Left cardiac atrium (tissue), 4 donors: ENCODE results near the gene UBE2H. TPM values are rescaled to one million over a fixed set of nuclear protein-coding genes. Genes with fewer than 3 reads are reported as not detected.
"Not testable (repeated sequence)": the region's sequence is repeated elsewhere in the genome, so short reads cannot be mapped to it uniquely, and the experiment has no call there.

Experiments
- ATAC-seq, 2 donors: fragments of 200-7000 bp; cut with Tn5 transposase; one replicate each; pipeline ENCODE4 v1.9.1; 2020; ENCODE audit warnings: mild to moderate bottlenecking in 2 of 2, moderate library complexity in 2 of 2
- DNase-seq: peaks from one replicate; pipeline ENCODE4 v3.0.0-alpha.2; 2020
- intact Hi-C, 2 donors: fragments of 100-400 bp; cut with DNase I; formaldehyde crosslinking; loops; one replicate each; pipeline versions ENCODE4 v1.14.1 to v1.15.1; 2022 to 2023
- total RNA-seq, 2 donors: library from RNA; stranded (reverse); fragmentation: NEBNext Ultra II Directional; extraction: Animal tissue kit (Norgen Biotek cat#: 25700); gene quantifications; one replicate each; pipeline ENCODE4 v1.2.1, GENCODE V29; 2021
- donor health status: DM: no; HTN: yes; CAD: no.
- donor health status: DM: no; HTN: yes; CAD: no; lungs with severe emphysema.
- donor health status: DM: yes; HTN: yes; CAD: no.
- donor health status: Dilated cardiomyopathy.

UBE2H gene
- total RNA-seq, 2 donors from 2014 or later: 65.5 to 77.8 TPM

- intact Hi-C loops: no loop called here
- DNase-seq (no peak), ATAC-seq (no peak)
These were observed 96.6 kb downstream of the UBE2H start for GRCh38 chr7:129855935-129856717.

- ATAC-seq: no peak
These were observed 97.5 kb downstream of the UBE2H start for GRCh38 chr7:129855234-129855673.

GRCh38 chr7:129854401-129854800 lies 98.4 kb downstream of the UBE2H start:
- DNase-seq: no peak
- no peak for ATAC-seq
- intact Hi-C loops: no loop called here

More at GRCh38 chr7:129855234-129855673, 97.5 kb downstream of the UBE2H start:
- intact Hi-C loops: no loop called here
- no peak for DNase-seq

GRCh38 chr7:129853661-129854268 lies 99.0 kb downstream of the UBE2H start:
- DNase-seq (no peak), ATAC-seq (peak; percentile 29 to 54)
- intact Hi-C loops: no loop called here

- no peak for DNase-seq
- ATAC-seq: no peak
- intact Hi-C loops: no loop called here
These were observed 101.0 kb downstream of the UBE2H start for GRCh38 chr7:129851809-129852208.

GRCh38 chr7:129851174-129851573 lies 101.6 kb downstream of the UBE2H start:
- ATAC-seq (no peak), DNase-seq (no peak)
- intact Hi-C loops: no loop called here

- DNase-seq: no peak
- no peak for ATAC-seq
- intact Hi-C loops: no loop called here
These were observed 104.3 kb downstream of the UBE2H start for GRCh38 chr7:129848436-129848835.

GRCh38 chr7:129845972-129846327 lies 106.8 kb downstream of the UBE2H start:
- peak in 1 of 2 donors; percentile 58 for ATAC-seq
- intact Hi-C loops: no loop called here
- DNase-seq: no peak

- DNase-seq (no peak), ATAC-seq (peak; percentile 60 to 82)
- intact Hi-C loops: no loop called here
These were observed 107.4 kb downstream of the UBE2H start for GRCh38 chr7:129845178-129845971.

GRCh38 chr7:129843978-129844840 lies 108.6 kb downstream of the UBE2H start:
- intact Hi-C loops: no loop called here
- no peak for DNase-seq

GRCh38 chr7:129843365-129843898 lies 109.3 kb downstream of the UBE2H start:
- intact Hi-C loops: no loop called here
- ATAC-seq (no peak), DNase-seq (no peak)

More at GRCh38 chr7:129843978-129844840, 108.6 kb downstream of the UBE2H start:
- no peak for ATAC-seq

- DNase-seq (no peak), ATAC-seq (no peak)
- intact Hi-C loops: no loop called here
These were observed 111.3 kb downstream of the UBE2H start for GRCh38 chr7:129841465-129841864.

GRCh38 chr7:129840757-129841156 lies 112.0 kb downstream of the UBE2H start:
- DNase-seq: no peak
- ATAC-seq: peak; percentile 40 to 69
- intact Hi-C loops: no loop called here

- DNase-seq: no peak
- intact Hi-C loops: no loop called here
- ATAC-seq: no peak
These were observed 115.8 kb downstream of the UBE2H start for GRCh38 chr7:129836983-129837382.

- no peak for ATAC-seq
- intact Hi-C loops: no loop called here
- no peak for DNase-seq
These were observed 117.2 kb downstream of the UBE2H start for GRCh38 chr7:129835569-129835968.

GRCh38 chr7:129833353-129833752 lies 119.4 kb downstream of the UBE2H start:
- intact Hi-C loops: loop anchor here in 1 of 2 donors (5.0 kb wide), 2 partner anchors 114 to 179 kb away; no protein-coding TSS in a partner anchor
- DNase-seq, ATAC-seq: not testable (repeated sequence)

- DNase-seq: no peak
- no peak for ATAC-seq
- intact Hi-C loops: loop anchor here in 1 of 2 donors (5.0 kb wide), 2 partner anchors 115 to 180 kb away; no protein-coding TSS in a partner anchor
These were observed 120.0 kb downstream of the UBE2H start for GRCh38 chr7:129832701-129833227.

- ATAC-seq (no peak), DNase-seq (no peak)
- intact Hi-C loops: loop anchor here in 1 of 2 donors (5.0 kb wide), 2 partner anchors 115 to 180 kb away; no protein-coding TSS in a partner anchor
These were observed 120.5 kb downstream of the UBE2H start for GRCh38 chr7:129832282-129832681.
